Coronary artery (tissue), 2 donors: ENCODE measurements around the gene SETX.

Experiments used
- DNase-seq: peaks from one replicate; pipeline ENCODE4 v3.0.0-alpha.2; 2017; ENCODE audit warnings: low spot score
- H3K27ac ChIP-seq, 2 donors: fragments of 200-600 bp; sonication (generic); one replicate each; pipeline ENCODE4 v1.5.1; 2016 to 2019
- H3K4me3 ChIP-seq: fragments of 200-600 bp; sonication (generic); 2 replicates; pipeline ENCODE4 v1.5.1; 2016; ENCODE audit warnings: mild to moderate bottlenecking, moderate library complexity
- CTCF ChIP-seq: fragments of 200-600 bp; sonication (generic); IDR thresholded peaks from one replicate; pipeline ENCODE4 v1.5.1; 2019; ENCODE audit warnings: antibody characterized with exemption

SETX gene

DNA sequence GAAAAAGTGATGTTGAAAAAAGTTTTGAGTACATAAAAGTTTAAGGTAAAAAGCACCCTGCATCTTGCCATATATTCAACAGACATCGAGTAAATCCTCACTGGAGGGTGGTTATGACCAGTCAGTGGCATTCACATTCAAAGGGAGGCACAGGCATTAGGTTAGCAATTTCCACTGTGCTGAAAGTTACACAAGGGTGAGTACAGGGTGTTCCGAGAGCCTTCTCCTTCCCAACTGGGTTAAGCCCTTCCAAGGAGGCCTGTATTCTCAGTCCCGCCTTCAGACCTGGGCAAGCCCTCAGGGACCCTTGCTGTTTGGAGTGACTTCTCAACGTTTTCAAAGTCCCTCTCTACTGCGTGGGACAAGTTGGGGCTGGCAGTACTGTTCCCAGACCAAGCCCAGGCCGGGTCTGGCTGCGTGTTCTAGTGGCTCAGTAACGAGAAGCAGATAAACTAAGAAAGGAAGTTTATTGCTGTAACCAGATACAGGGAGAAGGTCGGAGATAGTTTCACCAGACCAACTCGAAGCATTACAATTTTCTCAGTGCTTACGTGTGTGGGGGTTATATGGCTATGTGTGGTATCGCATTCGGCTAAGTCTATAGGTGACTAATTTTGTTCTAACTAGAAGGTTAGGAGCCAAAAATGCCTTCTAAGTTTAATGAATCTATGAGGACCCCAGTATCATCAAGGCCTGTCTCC, 13.0 kb upstream of the SETX start:
- no peak overlapping the region for H3K27ac ChIP-seq
- no peak overlapping the region for H3K4me3 ChIP-seq
- DNase-seq, result no peak
- TF ChIP-seq CTCF, result no peak

GRCh38 chr9:132366481-132366880, 11.7 kb upstream of the SETX start:
- no peak for DNase-seq
- Histone ChIP-seq H3K4me3 (no peak overlapping the region), H3K27ac (no peak overlapping the region)
- TF ChIP-seq CTCF, result no peak

GRCh38 chr9:132365986-132366385, 11.2 kb upstream of the SETX start:
- no peak for TF ChIP-seq CTCF

DNA sequence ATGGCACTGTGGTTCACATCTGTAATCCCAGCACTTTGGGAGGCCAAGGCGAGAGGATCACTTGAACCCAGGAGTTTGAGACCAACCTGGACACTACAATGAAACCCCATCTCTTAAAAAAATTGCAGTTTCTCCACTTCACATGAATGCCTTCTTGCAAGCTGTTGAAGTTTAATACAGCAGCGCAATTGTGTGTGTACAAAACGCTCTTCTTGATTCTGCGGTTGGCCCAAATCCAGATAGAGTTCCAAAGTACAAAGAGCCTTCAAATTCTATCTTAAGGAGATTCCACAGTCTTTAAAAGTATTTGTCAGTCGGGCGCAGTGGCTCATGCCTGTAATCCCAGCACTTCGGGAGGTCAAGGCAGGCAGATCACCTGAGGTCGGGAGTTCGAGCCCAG, 9.3 kb upstream of the SETX start:
- no peak for DNase-seq
- Histone ChIP-seq H3K4me3 (no peak overlapping the region), H3K27ac (no peak overlapping the region)
- TF ChIP-seq CTCF, result no peak

More at GRCh38 chr9:132365986-132366385, 11.2 kb upstream of the SETX start:
- no peak for DNase-seq
- no peak overlapping the region for H3K4me3 ChIP-seq
- no peak overlapping the region for H3K27ac ChIP-seq

- no peak for DNase-seq
- TF ChIP-seq CTCF, result no peak
- Histone ChIP-seq H3K27ac (no peak overlapping the region), H3K4me3 (no peak overlapping the region)
These were observed 3.0 kb upstream of the SETX start for GRCh38 chr9:132357764-132358163.

- H3K4me3 ChIP-seq, result no peak overlapping the region
- no peak for DNase-seq
- TF ChIP-seq CTCF, result no peak
- H3K27ac ChIP-seq, result no peak overlapping the region
These were observed 1.6 kb upstream of the SETX start for GRCh38 chr9:132356324-132356924.
